Measurements from ENCODE around the gene CACNA1G. TPM values are rescaled to one million over a fixed set of nuclear protein-coding genes. Genes with fewer than 3 reads are reported as not detected.

CACNA1G gene
- total RNA-seq, 1 experiment from 2014 or later: not detected

DNA sequence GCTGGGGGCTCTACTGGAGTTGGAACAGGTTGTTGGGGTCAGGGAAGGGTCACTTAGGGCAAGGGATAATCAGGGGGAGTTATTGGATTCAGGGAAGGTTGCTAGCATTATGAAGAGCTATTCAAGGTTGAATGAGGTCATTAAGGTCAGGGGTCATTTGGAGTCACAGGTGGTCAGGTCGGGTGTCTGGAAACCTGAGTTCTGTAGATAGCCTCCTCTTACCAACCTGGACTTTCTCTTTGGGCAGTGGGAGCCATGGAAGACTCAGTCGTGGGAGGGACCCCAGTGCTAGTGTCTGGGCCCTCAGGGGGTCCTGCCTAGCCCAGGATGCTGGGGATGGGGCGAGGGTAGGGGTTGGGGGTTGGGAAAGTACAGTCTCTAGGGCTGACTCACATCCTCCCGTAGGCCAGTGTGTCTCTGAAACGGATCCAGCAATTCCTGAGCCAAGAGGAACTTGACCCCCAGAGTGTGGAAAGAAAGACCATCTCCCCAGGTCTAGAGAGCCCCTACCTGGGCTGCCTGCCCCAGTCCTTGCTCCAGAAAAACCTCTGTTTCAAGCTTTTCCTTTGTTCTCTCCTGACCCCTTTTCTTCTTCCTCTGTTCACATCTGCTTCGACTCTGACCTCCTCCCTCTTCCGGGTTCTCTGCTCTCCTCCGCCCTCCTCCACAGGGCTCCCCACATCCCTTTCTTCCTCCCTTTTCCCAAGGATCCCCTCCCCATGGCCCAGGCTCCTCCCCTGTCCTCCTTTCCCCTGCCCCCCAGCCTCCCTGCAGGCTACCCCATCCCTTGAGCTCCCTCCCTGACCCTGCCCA is 107.7 kb downstream of the CACNA1G start:
- peak; percentile 37 for DNase-seq
- Histone ChIP-seq H3K9me3 (no peaks in the 10 kb centered on the region), H3K27me3 (no peaks in the 10 kb centered on the region)

DNA sequence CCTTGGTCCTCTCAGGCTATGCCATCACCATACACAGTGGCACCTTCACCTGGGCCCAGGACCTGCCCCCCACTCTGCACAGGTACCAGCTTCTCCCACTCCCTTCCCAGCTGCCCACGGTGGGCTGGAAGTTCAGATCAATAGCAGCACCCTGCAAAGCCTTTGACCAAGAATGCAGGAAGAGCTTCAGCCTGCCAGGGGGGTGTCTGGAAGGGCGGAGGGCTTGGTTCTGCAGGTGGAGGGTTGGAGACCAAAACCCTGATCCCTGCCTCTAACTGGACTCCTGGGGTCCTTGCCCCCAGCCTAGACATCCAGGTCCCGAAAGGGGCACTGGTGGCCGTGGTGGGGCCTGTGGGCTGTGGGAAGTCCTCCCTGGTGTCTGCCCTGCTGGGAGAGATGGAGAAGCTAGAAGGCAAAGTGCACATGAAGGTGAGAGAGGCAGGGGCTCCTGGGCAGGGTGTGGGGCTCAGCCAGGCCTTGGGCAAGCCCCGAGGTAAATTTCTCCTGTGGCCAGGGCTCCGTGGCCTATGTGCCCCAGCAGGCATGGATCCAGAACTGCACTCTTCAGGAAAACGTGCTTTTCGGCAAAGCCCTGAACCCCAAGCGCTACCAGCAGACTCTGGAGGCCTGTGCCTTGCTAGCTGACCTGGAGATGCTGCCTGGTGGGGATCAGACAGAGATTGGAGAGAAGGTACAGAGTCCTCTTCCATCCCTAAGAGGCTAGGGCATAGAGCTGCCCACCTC is 108.5 kb downstream of the CACNA1G start:
- DNase-seq: no peak
- H3K27me3 ChIP-seq: no peaks in the 10 kb centered on the region
- no peaks in the 10 kb centered on the region for H3K36me3 ChIP-seq
- no peak overlapping the region for H3K4me3 ChIP-seq
- H3K9me3 ChIP-seq: no peaks in the 10 kb centered on the region

More for the DNA sequence above, 107.7 kb downstream of the CACNA1G start:
- no peaks in the 10 kb centered on the region for H3K36me3 ChIP-seq
- H3K4me3 ChIP-seq: no peak overlapping the region

GRCh38 chr17:50672071-50672470 is 111.6 kb downstream of the CACNA1G start:
- Histone ChIP-seq H3K9me3 (no peaks in the 10 kb centered on the region), H3K36me3 (no peaks in the 10 kb centered on the region), H3K4me3 (no peak overlapping the region), H3K27me3 (no peaks in the 10 kb centered on the region)
- DNase-seq: no peak

- Histone ChIP-seq H3K27me3 (no peaks in the 10 kb centered on the region), H3K9me3 (no peaks in the 10 kb centered on the region), H3K4me3 (no peak overlapping the region), H3K36me3 (no peaks in the 10 kb centered on the region)
- DNase-seq: peak; percentile 88
These were observed 112.5 kb downstream of the CACNA1G start for GRCh38 chr17:50672831-50673551.

- H3K9me3 ChIP-seq: no peaks in the 10 kb centered on the region
- no peaks in the 10 kb centered on the region for H3K36me3 ChIP-seq
- DNase-seq: no peak
- no peak overlapping the region for H3K4me3 ChIP-seq
- no peaks in the 10 kb centered on the region for H3K27me3 ChIP-seq
These were observed 114.7 kb downstream of the CACNA1G start for GRCh38 chr17:50675190-50675589.

GRCh38 chr17:50675627-50676026 is 115.1 kb downstream of the CACNA1G start:
- DNase-seq: no peak
- Histone ChIP-seq H3K4me3 (no peak overlapping the region), H3K9me3 (no peaks in the 10 kb centered on the region), H3K36me3 (no peaks in the 10 kb centered on the region), H3K27me3 (no peaks in the 10 kb centered on the region)

GRCh38 chr17:50676065-50676975 is 115.8 kb downstream of the CACNA1G start:
- no peak for DNase-seq
- no peaks in the 10 kb centered on the region for H3K36me3 ChIP-seq

More at GRCh38 chr17:50676065-50676975, 115.8 kb downstream of the CACNA1G start:
- Histone ChIP-seq H3K9me3 (no peaks in the 10 kb centered on the region), H3K27me3 (no peaks in the 10 kb centered on the region), H3K4me3 (no peak overlapping the region)

Other genes starting within 250 kb of the CACNA1G start
- gene XYLT2, start 214.6 kb upstream of the CACNA1G start, total RNA-seq (2014; rRNA removed; shearing (Covaris generic); ENCODE audit: low replicate concordance): 26.5 and 27.2 TPM in 2 replicates
- 74.4 and 99.7 TPM in 2 replicates for gene MRPL27, start 187.5 kb upstream of the CACNA1G start, total RNA-seq (2014; rRNA removed; shearing (Covaris generic); ENCODE audit: low replicate concordance)
- 6.3 and 9.5 TPM in 2 replicates for gene EME1, start 187.5 kb upstream of the CACNA1G start, total RNA-seq (2014; rRNA removed; shearing (Covaris generic); ENCODE audit: low replicate concordance)
- 365 and 417 TPM in 2 replicates for gene LRRC59, start 163.2 kb upstream of the CACNA1G start, total RNA-seq (2014; rRNA removed; shearing (Covaris generic); ENCODE audit: low replicate concordance)
- 8.9 and 24.5 TPM in 2 replicates for gene ACSF2, start 134.5 kb upstream of the CACNA1G start, total RNA-seq (2014; rRNA removed; shearing (Covaris generic); ENCODE audit: low replicate concordance)
- gene CHAD, start 91.8 kb upstream of the CACNA1G start, total RNA-seq (2014; rRNA removed; shearing (Covaris generic); ENCODE audit: low replicate concordance): not detected in 2 replicates
- 53.6 and 69.2 TPM in 2 replicates for gene RSAD1, start 81.9 kb upstream of the CACNA1G start, total RNA-seq (2014; rRNA removed; shearing (Covaris generic); ENCODE audit: low replicate concordance)
- not detected in 2 replicates for gene MYCBPAP, start 52.3 kb upstream of the CACNA1G start, total RNA-seq (2014; rRNA removed; shearing (Covaris generic); ENCODE audit: low replicate concordance)
- not detected in 2 replicates for gene EPN3, start 28.0 kb upstream of the CACNA1G start, total RNA-seq (2014; rRNA removed; shearing (Covaris generic); ENCODE audit: low replicate concordance)
- 52.1 and 59.6 TPM in 2 replicates for gene SPATA20, start 13.5 kb upstream of the CACNA1G start, total RNA-seq (2014; rRNA removed; shearing (Covaris generic); ENCODE audit: low replicate concordance)
- 0.17 and 2.0 TPM in 2 replicates for gene ABCC3, start 74.2 kb downstream of the CACNA1G start, total RNA-seq (2014; rRNA removed; shearing (Covaris generic); ENCODE audit: low replicate concordance)
- gene ANKRD40, start 147.2 kb downstream of the CACNA1G start, total RNA-seq (2014; rRNA removed; shearing (Covaris generic); ENCODE audit: low replicate concordance): 34.8 and 42.5 TPM in 2 replicates
- gene LUC7L3, start 158.9 kb downstream of the CACNA1G start, total RNA-seq (2014; rRNA removed; shearing (Covaris generic); ENCODE audit: low replicate concordance): 18.1 and 136 TPM in 2 replicates
- gene ANKRD40CL, start 206.8 kb downstream of the CACNA1G start, total RNA-seq (2014; rRNA removed; shearing (Covaris generic); ENCODE audit: low replicate concordance): not detected in 2 replicates

Data from MG63 (cell line).